ENCODE results near the gene CYSRT1.

The CYSRT1 gene, protein sequence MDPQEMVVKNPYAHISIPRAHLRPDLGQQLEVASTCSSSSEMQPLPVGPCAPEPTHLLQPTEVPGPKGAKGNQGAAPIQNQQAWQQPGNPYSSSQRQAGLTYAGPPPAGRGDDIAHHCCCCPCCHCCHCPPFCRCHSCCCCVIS

GRCh38 chr9:137224830-137225694, at the start of gene CYSRT1:
Gene CYSRT1 (plus strand): TSS chr9:137225174. CDS start chr9:137225622, 448 bp downstream.
- DNase-seq: no peak

DNA sequence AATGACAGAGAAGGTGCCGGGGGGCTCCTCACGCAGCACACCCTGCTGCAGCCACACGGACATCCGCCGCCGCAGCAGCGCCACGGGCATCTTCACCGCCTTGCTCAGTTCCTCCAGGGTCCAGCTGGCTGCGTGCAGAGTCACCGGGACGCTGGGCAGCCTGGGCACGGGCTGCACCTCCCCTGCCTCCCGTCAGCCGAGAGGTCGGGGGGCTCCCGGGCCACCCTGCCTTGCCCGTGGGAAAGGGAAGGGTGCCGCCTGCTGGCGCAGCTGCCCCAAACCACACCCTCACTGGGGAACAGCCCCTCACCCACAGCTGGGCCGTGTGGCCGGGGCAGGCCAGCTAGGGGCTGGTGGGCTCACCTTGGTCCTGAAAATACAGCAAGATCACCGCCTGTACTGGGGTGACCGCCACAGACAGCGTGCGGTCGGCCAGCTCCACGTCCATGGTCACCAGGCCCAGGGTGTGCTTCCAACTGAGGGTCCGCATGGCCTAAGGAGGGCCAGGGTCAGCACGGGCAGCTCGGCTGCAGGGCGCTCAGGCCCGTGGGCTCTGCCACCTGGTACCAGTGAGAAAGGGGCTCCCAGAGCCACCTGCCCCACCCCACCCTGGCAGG, 49.5 kb upstream of the CYSRT1 start:
- DNase-seq: no peak

DNA sequence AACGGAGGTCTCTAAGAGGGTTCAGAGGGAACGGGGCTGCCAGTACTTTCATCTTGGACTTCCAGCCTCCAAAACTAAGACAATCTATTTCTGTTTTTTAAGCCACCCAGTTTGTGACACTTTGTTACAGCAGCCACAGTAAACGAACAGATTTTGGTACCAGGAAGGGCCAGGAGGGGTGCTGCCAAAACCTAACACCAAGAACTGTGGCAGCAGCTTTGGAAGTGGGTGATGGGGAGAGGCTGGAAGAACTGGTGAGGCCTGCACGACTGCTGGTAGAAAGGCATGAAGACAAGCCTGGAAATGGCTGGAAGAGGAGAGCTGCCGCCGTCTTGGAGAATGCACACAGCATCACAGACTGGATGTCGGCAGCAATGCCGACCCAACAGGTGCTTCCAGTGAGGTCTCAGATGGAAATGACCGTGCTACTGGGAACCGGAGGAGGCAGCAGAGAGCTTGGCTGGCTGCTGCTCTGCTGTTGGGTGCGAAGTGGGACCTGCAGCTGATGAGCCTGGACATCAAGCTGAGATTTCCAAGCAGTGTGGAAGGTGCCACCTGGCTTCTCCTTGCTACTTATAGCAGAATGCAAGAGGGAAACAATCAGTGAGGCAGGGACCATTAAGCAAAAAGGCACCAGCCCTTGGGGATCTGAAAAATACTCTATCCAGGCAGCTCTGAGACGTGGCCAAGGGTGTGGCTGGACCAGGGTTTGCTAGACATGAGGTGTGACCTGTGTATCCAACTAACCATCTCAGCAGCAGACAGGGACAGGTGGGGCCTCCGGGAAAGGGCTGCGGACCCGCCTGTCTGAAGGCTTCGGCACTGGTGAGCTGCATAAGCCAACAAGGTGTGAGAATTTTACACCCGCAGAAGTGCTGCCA, 48.4 kb upstream of the CYSRT1 start:
- DNase-seq: peak in 1 of 2 experiments; percentile 52

DNA sequence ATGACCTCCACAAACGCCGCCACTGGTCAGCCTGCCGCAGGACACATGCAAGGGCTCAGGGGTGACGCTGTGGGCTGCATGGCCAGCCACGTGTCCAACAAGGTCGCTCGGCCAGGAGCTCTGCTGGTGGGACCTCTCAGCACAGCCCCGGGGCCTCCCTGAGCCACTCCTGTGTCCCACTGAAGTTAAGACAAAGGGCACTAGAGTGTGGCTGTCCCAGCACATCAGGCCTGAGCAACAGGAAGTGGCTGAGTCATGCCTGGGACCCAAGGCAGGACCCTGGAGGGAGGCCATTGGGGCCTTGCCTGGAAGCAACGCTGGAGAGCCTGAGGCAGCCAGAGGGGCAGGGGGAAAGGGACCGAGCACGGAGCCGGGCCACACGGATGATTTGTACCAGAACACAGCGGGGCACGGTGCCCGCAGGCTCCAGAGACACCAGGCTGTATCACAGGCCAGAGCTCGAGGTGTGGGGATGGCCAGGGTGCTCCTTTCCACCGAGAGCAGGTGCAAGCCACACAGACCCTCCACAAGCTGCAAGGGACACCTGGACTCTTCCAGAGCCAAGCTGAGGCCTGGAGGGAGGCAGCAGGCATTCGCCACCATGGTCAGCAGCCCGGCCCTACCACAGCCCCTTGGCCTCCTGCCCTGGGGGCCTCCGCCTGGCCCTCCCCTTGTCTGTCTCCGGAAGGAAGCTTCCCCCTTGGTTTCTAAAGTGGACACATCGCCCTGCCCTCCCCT, 46.6 kb upstream of the CYSRT1 start:
- no peak for DNase-seq

DNA sequence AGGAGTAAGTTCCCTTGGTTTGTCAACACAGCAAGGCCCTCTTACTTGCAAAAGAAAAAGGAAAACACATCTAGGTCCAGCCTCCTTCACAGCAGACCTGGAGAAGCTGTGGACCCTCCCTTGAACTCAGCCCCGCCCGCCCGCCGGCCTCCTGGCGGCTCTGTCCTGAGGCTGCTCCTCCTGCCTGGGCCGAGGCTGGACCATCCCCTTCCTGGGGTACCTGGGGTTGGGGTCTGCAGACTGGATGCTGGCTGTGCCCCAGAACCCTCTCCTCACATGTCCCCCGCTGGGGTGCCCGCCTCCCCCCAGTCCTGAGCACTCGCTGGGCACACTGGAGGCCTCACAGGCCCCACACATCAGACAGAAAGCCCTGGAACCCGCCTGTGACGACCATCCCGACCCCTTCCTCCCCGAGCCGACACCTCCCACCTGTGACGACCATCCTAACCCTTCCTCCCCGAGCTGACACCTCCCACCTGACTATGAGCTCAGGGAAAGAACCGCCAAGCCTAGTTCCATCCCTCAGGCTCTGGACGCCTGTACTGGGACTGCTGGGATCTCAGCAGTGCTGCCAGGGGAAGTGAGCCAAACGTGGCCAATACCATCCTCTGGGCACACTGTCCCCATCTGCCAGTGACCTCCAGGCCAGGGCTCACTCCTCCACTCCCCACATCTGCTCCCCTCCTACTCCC, 45.9 kb upstream of the CYSRT1 start:
- no peak for DNase-seq

DNA sequence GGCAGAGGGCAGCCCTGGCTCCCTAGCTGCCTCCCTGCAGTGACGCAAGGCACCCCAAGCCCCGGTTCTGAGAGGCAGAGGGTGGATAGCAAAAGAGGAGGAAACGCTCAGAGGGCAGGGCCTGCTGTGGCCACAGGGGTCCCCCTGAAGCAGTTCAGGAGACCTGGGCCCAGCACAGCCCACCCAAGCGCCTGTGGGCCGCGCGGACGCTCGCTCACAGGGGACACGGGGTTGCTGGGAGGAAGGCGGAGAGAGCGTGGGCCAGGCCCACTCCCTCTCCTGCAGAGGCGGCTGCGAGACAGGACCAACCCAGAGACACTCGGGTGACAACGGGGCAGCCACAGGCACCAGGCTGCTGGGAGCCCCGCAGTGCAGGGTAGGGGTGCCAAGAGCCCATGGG, 45.2 kb upstream of the CYSRT1 start:
- DNase-seq: no peak

- no peak for DNase-seq
Measured at GRCh38 chr9:137180491-137180890, 44.5 kb upstream of the CYSRT1 start.

GRCh38 chr9:137181680-137182079, 43.3 kb upstream of the CYSRT1 start:
- DNase-seq: no peak

DNA sequence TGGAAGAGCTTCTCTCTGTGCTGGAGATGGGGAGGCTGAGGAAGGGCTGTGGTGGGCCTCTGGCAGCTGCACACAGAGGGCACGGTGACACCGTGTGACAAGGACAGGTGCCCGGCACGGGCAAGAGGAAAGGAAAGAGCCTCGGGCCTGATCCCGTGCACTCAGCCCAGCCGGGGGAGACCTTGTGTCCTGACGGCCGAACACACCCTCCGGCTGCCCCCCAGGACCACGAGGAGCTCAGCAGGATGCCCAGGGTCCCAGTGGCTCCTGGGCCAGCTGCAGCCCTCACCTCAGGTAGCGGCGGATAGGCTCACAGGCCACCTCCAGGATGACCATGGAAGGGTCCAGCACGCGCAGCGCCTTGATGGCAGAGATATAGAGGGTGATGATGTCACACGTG, 42.1 kb upstream of the CYSRT1 start:
- no peak for DNase-seq

DNA sequence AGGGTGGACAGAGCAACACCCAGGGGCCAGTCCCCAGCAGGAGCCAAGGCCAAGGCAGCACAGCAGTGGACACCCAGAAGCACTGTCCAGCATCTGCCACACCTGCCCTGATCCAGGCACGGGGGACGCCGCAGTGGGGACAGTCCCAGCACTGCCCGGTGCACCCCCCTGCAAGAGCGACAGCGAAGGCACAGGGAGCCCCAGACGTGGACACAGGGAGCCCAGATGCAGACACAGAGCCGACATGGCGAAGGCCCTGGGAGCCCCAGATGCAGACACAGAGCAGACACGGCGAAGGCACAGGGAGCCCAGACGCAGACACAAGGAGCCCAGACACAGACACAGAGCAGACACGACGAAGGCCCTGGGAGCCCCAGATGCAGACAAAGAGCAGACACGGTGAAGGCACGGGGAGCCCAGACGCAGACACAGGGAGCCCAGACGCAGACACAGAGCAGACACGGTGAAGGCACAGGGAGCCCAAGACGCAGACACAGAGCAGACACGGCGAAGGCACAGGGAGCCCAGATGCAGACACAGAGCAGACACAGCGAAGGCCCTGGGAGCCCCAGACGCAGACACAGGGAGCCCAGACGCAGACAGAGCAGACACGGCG, 40.9 kb upstream of the CYSRT1 start:
- no peak for DNase-seq

- no peak for DNase-seq
Measured at GRCh38 chr9:137184881-137185660, 39.9 kb upstream of the CYSRT1 start.

GRCh38 chr9:137185921-137186320, 39.1 kb upstream of the CYSRT1 start:
- DNase-seq: no peak

DNA sequence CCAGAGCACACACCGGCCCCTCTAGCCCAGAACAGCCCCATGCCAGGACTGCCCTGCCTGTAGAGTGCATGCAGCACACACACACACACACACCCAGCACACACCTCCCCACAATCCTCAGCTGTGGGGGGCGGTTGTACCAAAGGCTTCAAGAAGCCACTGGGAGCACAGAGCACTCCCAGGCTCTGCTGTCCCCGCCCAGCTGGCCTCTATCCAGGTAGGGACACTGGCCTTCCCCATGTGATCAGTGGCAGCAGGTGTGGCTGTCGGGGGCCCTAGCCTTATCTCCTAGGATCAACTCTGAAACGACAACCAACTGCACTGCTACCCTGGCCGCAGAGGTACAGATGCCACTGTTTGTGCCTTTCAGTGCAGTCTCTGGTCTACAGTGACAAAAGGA, 38.6 kb upstream of the CYSRT1 start:
- DNase-seq: no peak

GRCh38 chr9:137187386-137187785, 37.6 kb upstream of the CYSRT1 start:
- no peak for DNase-seq

GRCh38 chr9:137188086-137188489, 36.9 kb upstream of the CYSRT1 start:
- no peak for DNase-seq

- DNase-seq: peak; percentile 90 to 91
Measured at GRCh38 chr9:137188490-137189296, 36.3 kb upstream of the CYSRT1 start, which contains the start of the genes ANAPC2 and SSNA1. Gene ANAPC2 (minus strand): TSS chr9:137188560. CDS start chr9:137188532, 28 bp downstream. Gene SSNA1 (plus strand): TSS chr9:137188676. CDS start chr9:137188727, 51 bp downstream.

- no peak for DNase-seq
Measured at GRCh38 chr9:137189297-137190295, 35.4 kb upstream of the CYSRT1 start.

DNA sequence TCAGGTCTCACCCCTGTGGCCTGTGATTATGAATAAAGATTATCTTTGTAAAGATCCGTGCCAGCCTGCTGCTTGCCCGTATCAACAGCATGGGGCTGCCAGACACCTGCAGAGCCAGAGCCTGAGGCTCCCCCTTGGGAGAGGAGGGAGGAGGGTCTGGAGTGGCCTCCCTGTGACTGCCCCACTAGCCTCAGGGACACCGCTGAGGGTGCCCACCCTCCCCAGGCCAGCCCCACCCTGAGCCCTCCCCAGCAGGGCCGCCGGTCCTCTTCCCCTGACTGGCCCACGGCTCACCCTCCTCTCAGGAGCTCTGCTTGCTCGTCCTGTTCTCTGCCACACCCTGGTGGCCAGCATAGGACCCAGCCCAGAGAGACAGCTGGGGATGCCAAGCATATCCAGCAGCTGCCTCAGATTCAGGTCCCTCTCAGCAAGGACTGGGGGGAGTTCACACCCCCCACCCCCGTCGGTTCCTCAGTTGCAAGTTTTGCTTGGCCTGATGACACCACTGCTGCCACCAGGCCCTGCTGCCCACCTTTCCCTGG, 34.6 kb upstream of the CYSRT1 start:
- DNase-seq: no peak

Measured in SHP77 (cell line).